HL-60/S4 treated with retinoic acid at 250 ng/mL for 4 days and 3 days (cell line): Measurements from ENCODE around the gene TNFSF10.
"Not testable (repeated sequence)": the region's sequence is repeated elsewhere in the genome, so short reads cannot be mapped to it uniquely, and the experiment has no call there.

ENCODE experiments used
- in situ Hi-C: fragments of 300-500 bp; cut with MboI; formaldehyde crosslinking; loops from 2 replicates; pipeline ENCODE4 v1.7.0; 2022; ENCODE audit warnings: low sequenced_read_pairs

TNFSF10 gene

GRCh38 chr3:172544404-172544803 lies 21.2 kb upstream of the TNFSF10 start:
- in situ Hi-C loops: no loop called here

GRCh38 chr3:172543884-172544283 lies 20.7 kb upstream of the TNFSF10 start:
- in situ Hi-C loops: no loop called here

- in situ Hi-C loops: no loop called here
Measured at GRCh38 chr3:172543419-172543818, 20.2 kb upstream of the TNFSF10 start.

GRCh38 chr3:172542999-172543398 lies 19.8 kb upstream of the TNFSF10 start:
- in situ Hi-C loops: no loop called here

GRCh38 chr3:172541945-172542488 lies 18.8 kb upstream of the TNFSF10 start:
- in situ Hi-C loops: no loop called here

GRCh38 chr3:172540049-172540448 lies 16.8 kb upstream of the TNFSF10 start:
- in situ Hi-C loops: no loop called here

GRCh38 chr3:172539273-172539672 lies 16.0 kb upstream of the TNFSF10 start:
- in situ Hi-C loops: no loop called here

GRCh38 chr3:172538368-172539151 lies 15.3 kb upstream of the TNFSF10 start:
- in situ Hi-C loops: no loop called here

- in situ Hi-C loops: no loop called here
Measured at GRCh38 chr3:172537507-172538158, 14.4 kb upstream of the TNFSF10 start.

GRCh38 chr3:172536993-172537419 lies 13.8 kb upstream of the TNFSF10 start:
- in situ Hi-C loops: no loop called here

- in situ Hi-C loops: no loop called here
Measured at GRCh38 chr3:172536505-172536904, 13.3 kb upstream of the TNFSF10 start.

GRCh38 chr3:172530566-172530965 lies 7.3 kb upstream of the TNFSF10 start:
- in situ Hi-C loops: no loop called here

- in situ Hi-C loops: no loop called here
Measured at GRCh38 chr3:172530101-172530561, 6.9 kb upstream of the TNFSF10 start.

GRCh38 chr3:172528677-172529076 lies 5.4 kb upstream of the TNFSF10 start:
- in situ Hi-C loops: no loop called here

- in situ Hi-C loops: no loop called here
Measured at GRCh38 chr3:172527306-172527705, 4.1 kb upstream of the TNFSF10 start.

- in situ Hi-C loops: no loop called here
Measured at GRCh38 chr3:172525116-172525613, 1.9 kb upstream of the TNFSF10 start.

- in situ Hi-C loops: no loop called here
Measured at GRCh38 chr3:172524611-172525010, 1.4 kb upstream of the TNFSF10 start.

GRCh38 chr3:172521837-172522726 lies 1.1 kb downstream of the TNFSF10 start:
- in situ Hi-C loops: not testable (repeated sequence)

- in situ Hi-C loops: no loop called here
Measured at GRCh38 chr3:172520301-172520831, 2.9 kb downstream of the TNFSF10 start.

- in situ Hi-C loops: no loop called here
Measured at GRCh38 chr3:172519740-172520139, 3.5 kb downstream of the TNFSF10 start.
